OCI-LY3 (cell line): ENCODE measurements around the gene ASAP2.

ENCODE experiments used
- H2AFZ ChIP-seq: fragments of 200-600, 300-600 bp; shearing (Covaris generic); 2 replicates; pipeline ENCODE4 v1.6.0; 2014; ENCODE audit warnings: antibody characterized with exemption, low read depth, low read length
- H3K27ac ChIP-seq: fragments of 200-600, 300-600 bp; sonication (generic); 2 replicates; pipeline ENCODE4 v1.5.1; 2014; ENCODE audit warnings: mild to moderate bottlenecking, low read length, moderate library complexity, mixed read lengths
- H3K27me3 ChIP-seq: fragments of 200-600, 300-600 bp; sonication (generic); 2 replicates; pipeline ENCODE4 v1.6.1; 2014; ENCODE audit warnings: low read depth, low read length, mixed read lengths
- H3K36me3 ChIP-seq: fragments of 200-600, 300-600 bp; sonication (generic); replicated peaks from 2 replicates; pipeline ENCODE3; 2014; ENCODE audit warnings: low read depth, low read length, mixed read lengths
- H3K4me1 ChIP-seq: fragments of 300-600, 200-600 bp; sonication (generic); 2 replicates; pipeline ENCODE4 v1.6.1; 2014; ENCODE audit warnings: low read length, mixed read lengths
- H3K4me2 ChIP-seq: fragments of 200-600, 300-600 bp; sonication (generic); 2 replicates; pipeline ENCODE4 v1.6.1; 2014; ENCODE audit warnings: low read length, mixed read lengths
- H3K4me3 ChIP-seq: fragments of 300-600, 200-600 bp; sonication (generic); 2 replicates; pipeline ENCODE4 v1.5.1; 2014; ENCODE audit warnings: antibody characterized with exemption, mild to moderate bottlenecking, low read length, moderate library complexity
- H3K79me2 ChIP-seq: fragments of 300-600, 200-600 bp; shearing (Covaris generic); 2 replicates; pipeline ENCODE4 v1.6.1; 2014; ENCODE audit warnings: mild to moderate bottlenecking, low read length, mixed read lengths
- H3K9ac ChIP-seq: fragments of 300-600, 200-600 bp; shearing (Covaris generic); 2 replicates; pipeline ENCODE4 v1.6.0; 2014; ENCODE audit warnings: mild to moderate bottlenecking, low read length, moderate library complexity
- H3K9me3 ChIP-seq: fragments of 200-600, 300-600 bp; shearing (Covaris generic); 2 replicates; pipeline ENCODE4 v1.6.1; 2014; ENCODE audit warnings: low read length, mixed read lengths; ENCODE audit not compliant: insufficient read depth
- H4K20me1 ChIP-seq: fragments of 200-600, 300-600 bp; sonication (generic); 2 replicates; pipeline ENCODE4 v1.6.1; 2016; ENCODE audit warnings: low read length, mixed read lengths; ENCODE audit not compliant: insufficient read depth
- EZH2phosphoT487 ChIP-seq: fragments of 200-600 bp; shearing (Covaris generic); IDR thresholded peaks from 2 replicates; pipeline ENCODE4 v1.6.1; 2018; ENCODE audit warnings: antibody characterized with exemption, mixed run types, low read depth
- TF ChIP-seq, protein P1 (sequence below): fragments of 200-600, 300-600 bp; sonication (generic); IDR thresholded peaks from 2 replicates; pipeline ENCODE4 v1.5.1; 2014; ENCODE audit warnings: antibody characterized with exemption, low read length, low read depth

Gene ASAP2

DNA sequence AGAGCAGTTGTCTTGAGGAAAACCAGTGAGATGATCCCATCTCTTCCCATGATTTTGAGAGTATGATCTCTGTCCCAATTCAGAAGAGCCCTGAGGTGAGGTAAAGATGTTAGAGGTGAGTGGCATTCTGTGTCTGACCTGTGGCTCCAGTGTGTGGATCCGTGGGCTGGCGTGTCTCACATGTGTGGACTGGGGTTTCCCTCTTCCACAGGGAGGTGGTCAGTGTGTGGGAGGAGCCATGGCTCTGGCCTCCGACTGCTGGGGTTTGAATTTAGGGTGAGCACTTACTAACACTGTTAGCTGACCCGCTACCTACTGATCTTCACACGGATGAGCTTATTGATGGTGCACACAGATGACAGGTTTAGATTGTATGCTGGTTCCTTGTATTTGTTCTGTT lies 31.2 kb downstream of the ASAP2 start:
- Histone ChIP-seq H3K27me3 (peaks cover 7% of the 10 kb centered on the region), H2AFZ (no peak overlapping the region), H3K27ac (no peak overlapping the region), H3K9ac (no peak overlapping the region), H3K79me2 (no peaks in the 10 kb centered on the region), H3K36me3 (no peaks in the 10 kb centered on the region), H3K4me2 (no peak overlapping the region), H3K4me1 (no peaks in the 10 kb centered on the region), H3K9me3 (no peaks in the 10 kb centered on the region), H4K20me1 (no peaks in the 10 kb centered on the region), H3K4me3 (no peak overlapping the region)
- no peak for TF ChIP-seq EZH2phosphoT487
- TF ChIP-seq, protein P1, sequence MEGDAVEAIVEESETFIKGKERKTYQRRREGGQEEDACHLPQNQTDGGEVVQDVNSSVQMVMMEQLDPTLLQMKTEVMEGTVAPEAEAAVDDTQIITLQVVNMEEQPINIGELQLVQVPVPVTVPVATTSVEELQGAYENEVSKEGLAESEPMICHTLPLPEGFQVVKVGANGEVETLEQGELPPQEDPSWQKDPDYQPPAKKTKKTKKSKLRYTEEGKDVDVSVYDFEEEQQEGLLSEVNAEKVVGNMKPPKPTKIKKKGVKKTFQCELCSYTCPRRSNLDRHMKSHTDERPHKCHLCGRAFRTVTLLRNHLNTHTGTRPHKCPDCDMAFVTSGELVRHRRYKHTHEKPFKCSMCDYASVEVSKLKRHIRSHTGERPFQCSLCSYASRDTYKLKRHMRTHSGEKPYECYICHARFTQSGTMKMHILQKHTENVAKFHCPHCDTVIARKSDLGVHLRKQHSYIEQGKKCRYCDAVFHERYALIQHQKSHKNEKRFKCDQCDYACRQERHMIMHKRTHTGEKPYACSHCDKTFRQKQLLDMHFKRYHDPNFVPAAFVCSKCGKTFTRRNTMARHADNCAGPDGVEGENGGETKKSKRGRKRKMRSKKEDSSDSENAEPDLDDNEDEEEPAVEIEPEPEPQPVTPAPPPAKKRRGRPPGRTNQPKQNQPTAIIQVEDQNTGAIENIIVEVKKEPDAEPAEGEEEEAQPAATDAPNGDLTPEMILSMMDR: no peak

GRCh38 chr2:9238591-9239326 lies 32.1 kb downstream of the ASAP2 start:
- Histone ChIP-seq H4K20me1 (no peaks in the 10 kb centered on the region), H3K79me2 (no peaks in the 10 kb centered on the region), H3K36me3 (no peaks in the 10 kb centered on the region), H3K4me3 (no peak overlapping the region), H3K27me3 (no peaks in the 10 kb centered on the region), H2AFZ (no peak overlapping the region), H3K9me3 (no peaks in the 10 kb centered on the region), H3K4me1 (no peaks in the 10 kb centered on the region), H3K27ac (no peak overlapping the region), H3K4me2 (no peak overlapping the region), H3K9ac (no peak overlapping the region)
- no peak for TF ChIP-seq EZH2phosphoT487
- TF ChIP-seq, protein P1: no peak

DNA sequence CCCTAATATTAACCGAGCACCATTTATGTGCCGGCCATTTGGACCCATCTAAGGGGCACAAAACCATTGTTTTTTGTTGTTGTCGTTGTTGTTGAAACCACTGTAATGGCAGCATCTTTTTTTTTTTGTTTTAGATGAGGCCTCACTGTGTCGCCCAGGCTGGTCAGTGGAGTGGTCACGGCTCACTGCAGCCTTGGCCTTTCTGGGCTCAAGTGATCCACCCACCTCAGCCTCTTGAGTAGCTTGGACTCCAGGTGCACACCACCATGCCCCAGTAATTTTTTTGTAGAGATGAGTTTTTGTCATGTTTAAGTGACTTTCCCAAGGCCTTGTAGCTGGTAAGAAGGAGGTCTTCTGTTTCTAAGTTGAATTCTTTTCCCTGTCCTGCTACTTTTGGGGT lies 33.0 kb downstream of the ASAP2 start:
- Histone ChIP-seq H3K36me3 (no peaks in the 10 kb centered on the region), H3K9me3 (no peaks in the 10 kb centered on the region), H3K27ac (no peak overlapping the region), H3K9ac (no peak overlapping the region), H3K4me2 (no peak overlapping the region), H3K4me1 (no peaks in the 10 kb centered on the region), H3K27me3 (no peaks in the 10 kb centered on the region), H3K4me3 (no peak overlapping the region), H3K79me2 (no peaks in the 10 kb centered on the region), H2AFZ (no peak overlapping the region), H4K20me1 (no peaks in the 10 kb centered on the region)
- TF ChIP-seq, protein P1: no peak
- TF ChIP-seq EZH2phosphoT487: no peak

DNA sequence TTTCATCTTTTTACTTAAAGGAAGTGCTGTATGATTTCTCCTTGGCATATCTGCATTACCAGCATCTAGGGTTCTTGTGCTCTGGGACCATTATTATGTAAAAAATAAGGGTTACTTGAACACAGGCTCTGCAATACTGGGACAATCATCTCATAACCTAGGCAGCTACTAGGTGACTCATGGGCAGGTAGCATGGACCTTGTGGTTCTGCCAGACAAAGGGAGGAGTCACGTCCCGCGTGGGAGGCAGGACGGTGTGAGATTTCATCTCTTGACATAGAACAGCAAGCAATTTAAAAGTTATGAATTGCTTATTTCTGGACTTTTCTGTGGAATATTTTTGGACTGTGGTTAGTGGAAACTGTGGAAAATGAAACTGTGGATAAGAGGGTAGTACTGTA lies 34.1 kb downstream of the ASAP2 start:
- Histone ChIP-seq H3K9ac (no peak overlapping the region), H3K9me3 (no peaks in the 10 kb centered on the region), H3K27ac (no peak overlapping the region), H2AFZ (no peak overlapping the region), H3K27me3 (no peaks in the 10 kb centered on the region), H3K4me3 (no peak overlapping the region), H3K36me3 (no peaks in the 10 kb centered on the region), H4K20me1 (no peaks in the 10 kb centered on the region), H3K4me1 (no peaks in the 10 kb centered on the region), H3K79me2 (no peaks in the 10 kb centered on the region), H3K4me2 (no peak overlapping the region)
- TF ChIP-seq, protein P1: no peak
